CD4-positive, alpha-beta memory T cell (primary cell): Measurements from ENCODE around the gene LDHD. TPM values are rescaled to one million over a fixed set of nuclear protein-coding genes. Genes with fewer than 3 reads are reported as not detected.

Experiments used
- CTCF ChIA-PET: fragments of 350-600 bp; sonication (Branson Sonifier 250); formaldehyde crosslinking; loops from one replicate; lab custom pipeline; 2021; ENCODE audit warnings: inconsistent platforms; ENCODE audit not compliant: partially characterized antibody; lab: Charles Lee
- POLR2A ChIA-PET: fragments of 350-600 bp; sonication (Branson Sonifier 250); formaldehyde crosslinking; loops from one replicate; lab custom pipeline; 2021; ENCODE audit not compliant: partially characterized antibody; lab: Charles Lee
- DNase-seq, 5 donors: peaks; one replicate each; pipeline versions ENCODE4 v3.0.0 to v3.0.0-alpha.2; 2020 to 2022; ENCODE audit warnings: mixed read lengths in 1 of 5
- H3K27ac ChIP-seq: one replicate; pipeline ENCODE4 v1.7.0; 2013; ENCODE audit warnings: low read depth, low read length
- H3K27me3 ChIP-seq: 2 replicates; pipeline ENCODE4 v1.7.0; 2013; ENCODE audit warnings: mild to moderate bottlenecking, low read length, moderate library complexity; ENCODE audit not compliant: insufficient read depth
- H3K36me3 ChIP-seq: 2 replicates; pipeline ENCODE4 v1.7.0; 2013; ENCODE audit warnings: mild to moderate bottlenecking, low read length, moderate library complexity; ENCODE audit not compliant: insufficient read depth
- H3K4me1 ChIP-seq: 2 replicates; pipeline ENCODE4 v1.7.0; 2013; ENCODE audit warnings: mild to moderate bottlenecking, low read length, moderate library complexity; ENCODE audit not compliant: insufficient read depth
- H3K4me3 ChIP-seq, 2 donors: one replicate each; pipeline ENCODE4 v1.7.0; 2013; ENCODE audit warnings: low read length in 2 of 2, mild to moderate bottlenecking in 1 of 2
- H3K9me3 ChIP-seq, 2 donors: one replicate each; pipeline ENCODE4 v1.7.0; 2013; ENCODE audit warnings: low read length in 2 of 2, control low read depth in 1 of 2; ENCODE audit not compliant: control insufficient read depth in 1 of 2
- H3K27ac Mint-ChIP-seq, 7 donors: one replicate each; pipeline ENCODE4 v1.8.0; 2020 to 2021; ENCODE audit warnings: mixed read lengths in 7 of 7, mild to moderate bottlenecking in 6 of 7, inconsistent platforms in 3 of 7, moderate library complexity in 3 of 7
- H3K27me3 Mint-ChIP-seq, 2 donors: one replicate each; pipeline ENCODE4 v1.8.0; 2020 to 2021; ENCODE audit warnings: mixed read lengths in 2 of 2
- H3K36me3 Mint-ChIP-seq, 2 donors: one replicate each; pipeline ENCODE4 v1.8.0; 2020 to 2021; ENCODE audit warnings: mixed read lengths in 2 of 2, inconsistent platforms in 1 of 2, mild to moderate bottlenecking in 1 of 2
- H3K4me1 Mint-ChIP-seq, 4 donors: one replicate each; pipeline ENCODE4 v1.8.0; 2020 to 2021; ENCODE audit warnings: mixed read lengths in 4 of 4, mild to moderate bottlenecking in 1 of 4
- H3K4me3 Mint-ChIP-seq, 8 donors: one replicate each; pipeline ENCODE4 v1.8.0; 2020 to 2021; ENCODE audit warnings: mixed read lengths in 8 of 8, mild to moderate bottlenecking in 7 of 8, moderate library complexity in 6 of 8, inconsistent platforms in 3 of 8
- H3K9me3 Mint-ChIP-seq, 8 donors: one replicate each; pipeline ENCODE4 v1.8.0; 2020 to 2021; ENCODE audit warnings: mixed read lengths in 8 of 8, mild to moderate bottlenecking in 5 of 8, inconsistent platforms in 3 of 8, moderate library complexity in 1 of 8
- intact Hi-C: fragments of 100-400 bp; cut with micrococcal nuclease; formaldehyde crosslinking; loops from one replicate; pipeline ENCODE4 v1.15.1; 2023
- polyA plus RNA-seq, 2 donors: library from polyadenylated mRNA; unstranded; fragments of 300-500 nt; fragmentation: Illumina TruSeq; gene quantifications; one replicate each; pipeline ENCODE4 v1.2.3, GENCODE V29; 2021
- total RNA-seq, 2 experiments: library from RNA; stranded (reverse); gene quantifications; one replicate each; pipeline ENCODE4 v1.2.3, GENCODE V29; 2021

LDHD gene
- total RNA-seq (under 1 TPM; 0.17 to 0.20 TPM), polyA plus RNA-seq (under 1 TPM in 1 of 2 donors, not detected in 1; 0.09 TPM)

- H3K27ac Mint-ChIP-seq: peak within 1 kb of the TSS in 3 of 7 donors; percentile 7 to 60 (median 42)
- H3K4me3 ChIP-seq: no peak within 1 kb of the TSS
These were observed at the start of gene LDHD for GRCh38 chr16:75116081-75116910. Gene LDHD (minus strand): TSS chr16:75116780. CDS start chr16:75116720, 60 bp downstream.

GRCh38 chr16:75160386-75160785 lies 43.8 kb upstream of the LDHD start:
- Histone ChIP-seq H3K27me3 (no peaks in the 10 kb centered on the region), H3K36me3 (peaks cover 4% of the 10 kb centered on the region), H3K9me3 (no peaks in the 10 kb centered on the region), H3K27ac (no peak overlapping the region), H3K4me1 (no peaks in the 10 kb centered on the region), H3K4me3 (no peak overlapping the region)
- POLR2A ChIA-PET: no interaction called here
- no peak overlapping the region for H3K27ac Mint-ChIP-seq
- H3K4me3 Mint-ChIP-seq: no peak overlapping the region
- H3K4me1 Mint-ChIP-seq: peaks cover 0 to 12% (median 4%) of the 10 kb centered on the region in 4 donors
- intact Hi-C loops: no loop called here
- peaks cover 0 to 13% (median 3%) of the 10 kb centered on the region in 8 donors for H3K9me3 Mint-ChIP-seq
- peaks cover 41 to 55% of the 10 kb centered on the region in 2 donors for H3K36me3 Mint-ChIP-seq
- no peak for DNase-seq
- no peaks in the 10 kb centered on the region for H3K27me3 Mint-ChIP-seq
- CTCF ChIA-PET: no interaction called here

More at GRCh38 chr16:75116081-75116910, at the start of gene LDHD:
- no peak within 1 kb of the TSS for H3K27ac ChIP-seq
- no peaks in the 10 kb centered on the region for H3K36me3 Mint-ChIP-seq
- peaks cover under 1 to 13% (median 4%) of the 10 kb centered on the region in 4 donors for H3K4me1 Mint-ChIP-seq
- DNase-seq: no peak
- intact Hi-C loops: no loop called here
- CTCF ChIA-PET: interaction anchor here (1.0 kb wide), 1 partner anchor 118 kb away, joined by 5 read pairs; the partner anchor contains the start of gene ZNRF1
- peak within 1 kb of the TSS in 1 of 8 donors; percentile 39 for H3K4me3 Mint-ChIP-seq
- H3K9me3 ChIP-seq: no peaks in the 10 kb centered on the region
- H3K36me3 ChIP-seq: no peaks in the 10 kb centered on the region
- H3K27me3 ChIP-seq: no peaks in the 10 kb centered on the region
- peaks cover 0 to under 1% of the 10 kb centered on the region in 2 donors for H3K27me3 Mint-ChIP-seq
- peaks cover 3% of the 10 kb centered on the region for H3K4me1 ChIP-seq
- POLR2A ChIA-PET: no interaction called here
- H3K9me3 Mint-ChIP-seq: peaks cover 0 to 3% (median 1%) of the 10 kb centered on the region in 8 donors

- Histone ChIP-seq H3K4me3 (no peak overlapping the region), H3K27me3 (no peaks in the 10 kb centered on the region), H3K9me3 (no peaks in the 10 kb centered on the region), H3K36me3 (no peaks in the 10 kb centered on the region), H3K4me1 (peaks cover 5% of the 10 kb centered on the region), H3K27ac (no peak overlapping the region)
- ChIA-PET CTCF (no interaction called here), POLR2A (no interaction called here)
- H3K36me3 Mint-ChIP-seq: peaks cover 37 to 40% of the 10 kb centered on the region in 2 donors
- no peaks in the 10 kb centered on the region for H3K27me3 Mint-ChIP-seq
- no peak for DNase-seq
- intact Hi-C loops: no loop called here
- H3K4me1 Mint-ChIP-seq: peaks cover 10 to 27% (median 15%) of the 10 kb centered on the region in 4 donors
- H3K9me3 Mint-ChIP-seq: peaks cover 0 to 23% (median 15%) of the 10 kb centered on the region in 8 donors
- peak overlapping the region in 1 of 7 donors; percentile 13 for H3K27ac Mint-ChIP-seq
- peak overlapping the region in 1 of 8 donors; percentile 50 for H3K4me3 Mint-ChIP-seq
These were observed 36.1 kb upstream of the LDHD start for GRCh38 chr16:75152635-75153034.

GRCh38 chr16:75151798-75152197 lies 35.2 kb upstream of the LDHD start:
- H3K9me3 ChIP-seq: no peaks in the 10 kb centered on the region
- ChIA-PET CTCF (no interaction called here), POLR2A (no interaction called here)
- no peaks in the 10 kb centered on the region for H3K36me3 ChIP-seq
- peaks cover 35 to 40% of the 10 kb centered on the region in 2 donors for H3K36me3 Mint-ChIP-seq
- H3K27me3 Mint-ChIP-seq: no peaks in the 10 kb centered on the region
- peaks cover 11 to 27% (median 16%) of the 10 kb centered on the region in 4 donors for H3K4me1 Mint-ChIP-seq
- H3K27me3 ChIP-seq: no peaks in the 10 kb centered on the region
- peaks cover 0 to 23% (median 15%) of the 10 kb centered on the region in 8 donors for H3K9me3 Mint-ChIP-seq
- intact Hi-C loops: no loop called here
- no peak overlapping the region for H3K27ac ChIP-seq
- H3K4me3 Mint-ChIP-seq: peak overlapping the region in 2 of 8 donors; percentile 4 to 35
- H3K4me1 ChIP-seq: peaks cover 5% of the 10 kb centered on the region
- no peak overlapping the region for H3K27ac Mint-ChIP-seq
- no peak for DNase-seq
- no peak overlapping the region for H3K4me3 ChIP-seq

GRCh38 chr16:75148311-75149195 lies 32.0 kb upstream of the LDHD start, which contains the start of gene ZFP1:
Gene ZFP1 (plus strand): TSS chr16:75148524. CDS start chr16:75152952, 4,428 bp downstream.
- no peaks in the 10 kb centered on the region for H3K27me3 Mint-ChIP-seq
- peak within 1 kb of the TSS; percentile 75 to 93 (median 91) for H3K27ac Mint-ChIP-seq
- H3K9me3 Mint-ChIP-seq: peaks cover 0 to 23% (median 15%) of the 10 kb centered on the region in 8 donors
- intact Hi-C loops: loop anchor here (1.0 to 5.0 kb wide), 11 partner anchors 37 to 852 kb away; partner anchors contain the start of genes CFDP1, GLG1, KARS1 and PSMD7
- H3K9me3 ChIP-seq: no peaks in the 10 kb centered on the region
- peak within 1 kb of the TSS; percentile 82 to 91 (median 88) for H3K4me3 Mint-ChIP-seq
- DNase-seq: peak; percentile 92 to 96 (median 93)
- peak within 1 kb of the TSS; percentile 75 for H3K27ac ChIP-seq
- H3K4me1 Mint-ChIP-seq: peaks cover 8 to 23% (median 13%) of the 10 kb centered on the region in 4 donors
- H3K36me3 Mint-ChIP-seq: peaks cover 26% of the 10 kb centered on the region in 2 donors
- POLR2A ChIA-PET: interaction anchor here (1.0 to 1.2 kb wide), 3 partner anchors 151 to 285 kb away, joined by 3 to 5 read pairs (median 4); partner anchors contain the start of genes CFDP1, WDR59 and ZNRF1
- H3K4me3 ChIP-seq: peak within 1 kb of the TSS; percentile 44 to 95
- H3K27me3 ChIP-seq: no peaks in the 10 kb centered on the region
- CTCF ChIA-PET: interaction anchor here (1.3 to 3.8 kb wide), 2 partner anchors 37 to 150 kb away, joined by 3 to 13 read pairs; partner anchors contain the start of gene ZNRF1
- peaks cover 5% of the 10 kb centered on the region for H3K4me1 ChIP-seq
- no peaks in the 10 kb centered on the region for H3K36me3 ChIP-seq

GRCh38 chr16:75147968-75148310 lies 31.4 kb upstream of the LDHD start:
- H3K4me1 ChIP-seq: peaks cover 5% of the 10 kb centered on the region
- Mint-ChIP-seq H3K27me3 (no peaks in the 10 kb centered on the region), H3K9me3 (peaks cover 0 to 19% (median 15%) of the 10 kb centered on the region in 8 donors), H3K4me1 (peaks cover 8 to 21% (median 13%) of the 10 kb centered on the region in 4 donors), H3K27ac (peak overlapping the region in 5 of 7 donors; percentile 75 to 93 (median 86)), H3K4me3 (peak overlapping the region; percentile 79 to 91 (median 86)), H3K36me3 (peaks cover 20 to 22% of the 10 kb centered on the region in 2 donors)
- H3K27me3 ChIP-seq: no peaks in the 10 kb centered on the region
- POLR2A ChIA-PET: interaction anchor here (1.0 to 1.2 kb wide), 2 partner anchors 163 to 286 kb away, joined by 3 to 5 read pairs; partner anchors contain the start of genes CFDP1 and WDR59
- H3K27ac ChIP-seq: no peak overlapping the region
- no peaks in the 10 kb centered on the region for H3K36me3 ChIP-seq
- intact Hi-C loops: loop anchor here (1.0 to 5.0 kb wide), 11 partner anchors 37 to 851 kb away; partner anchors contain the start of genes CFDP1, GLG1, KARS1 and PSMD7
- CTCF ChIA-PET: interaction anchor here (1.3 to 3.8 kb wide), 2 partner anchors 37 to 149 kb away, joined by 3 to 13 read pairs; partner anchors contain the start of gene ZNRF1
- H3K9me3 ChIP-seq: no peaks in the 10 kb centered on the region
- no peak for DNase-seq
- peak overlapping the region in 1 of 2 donors; percentile 95 for H3K4me3 ChIP-seq
